ACHN (cell line): ENCODE data around the gene GPR39.

Source experiments
- DNase-seq: peaks from one replicate; pipeline ENCODE4 v3.0.0-alpha.2; 2015
- in situ Hi-C: cut with HindIII; loops from 2 replicates; pipeline ENCODE4 v1.10.0; 2017; ENCODE audit warnings: low sequenced_read_pairs, low pct_ligation_motif_present, low pct_unique_long_range_greater_than_20kb

GPR39 gene

DNA sequence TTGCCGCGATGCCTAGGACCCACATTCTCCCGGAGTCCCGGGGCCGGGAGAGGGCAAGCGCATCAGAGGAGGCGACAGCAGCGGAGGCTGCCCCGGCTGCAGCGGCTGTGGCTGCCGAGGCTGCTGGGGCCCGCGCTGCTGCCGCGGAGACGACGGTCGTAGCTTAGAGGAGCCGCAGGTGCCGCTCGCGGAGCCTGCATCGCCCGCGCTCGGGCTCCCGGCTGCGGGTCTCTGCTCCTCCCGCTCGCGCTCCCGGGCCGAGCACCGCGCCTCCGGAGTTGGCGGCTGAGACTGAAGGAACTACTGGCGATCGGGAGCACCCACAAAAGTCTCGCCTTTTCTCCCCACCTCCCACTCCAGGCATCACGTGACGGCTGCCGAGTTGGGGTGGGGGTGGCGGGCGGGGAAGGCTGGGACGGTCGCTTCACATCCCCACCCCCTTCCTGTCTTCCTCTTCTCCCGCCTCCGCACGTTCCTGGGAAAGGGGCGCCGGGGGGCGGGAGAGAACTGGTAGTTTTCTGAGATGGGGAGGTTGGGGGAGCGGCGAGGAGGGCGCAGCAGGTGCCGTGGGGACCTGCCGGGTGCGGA lies 253.4 kb downstream of the GPR39 start, which contains the start of gene LYPD1:
Gene LYPD1, minus strand, starts transcription at position 298 of the 588 bp plus-strand sequence. Its CDS starts 273 bp downstream, at position 25.
- peak; percentile 57 for DNase-seq
- in situ Hi-C loops: no loop called here

DNA sequence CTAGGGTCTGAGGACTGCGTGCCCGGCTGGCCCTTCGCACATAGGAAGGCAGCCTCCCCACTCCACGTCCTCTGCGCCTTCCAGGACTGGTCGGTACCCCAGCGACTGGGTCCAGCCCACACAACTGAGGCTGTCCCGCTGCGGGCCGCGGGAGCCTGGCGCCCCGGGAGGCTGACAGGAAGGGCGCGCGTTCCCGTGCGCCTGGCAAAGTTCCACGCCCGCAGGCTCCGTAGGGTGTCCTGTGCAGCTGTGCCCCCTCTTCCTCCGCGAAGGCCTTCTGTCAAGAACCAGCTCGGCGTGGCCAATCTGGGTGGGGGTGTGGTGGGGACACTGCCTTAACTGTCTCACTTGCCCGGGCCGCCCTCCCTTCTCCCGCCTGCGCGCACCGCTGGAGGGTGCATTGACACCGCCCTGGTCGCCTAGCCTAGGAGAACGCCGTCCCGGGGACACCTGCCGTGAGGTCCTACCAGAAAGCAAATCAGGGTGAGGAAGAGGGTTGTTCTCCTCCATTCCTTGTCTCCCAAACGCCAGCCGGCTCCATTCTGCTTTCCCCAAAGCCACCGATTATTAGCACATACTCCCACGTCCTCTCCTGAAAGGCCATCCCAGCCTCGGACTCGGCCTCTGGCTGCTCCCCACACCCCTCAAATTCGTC lies 254.0 kb downstream of the GPR39 start:
- in situ Hi-C loops: no loop called here
- peak; percentile 60 for DNase-seq

DNA sequence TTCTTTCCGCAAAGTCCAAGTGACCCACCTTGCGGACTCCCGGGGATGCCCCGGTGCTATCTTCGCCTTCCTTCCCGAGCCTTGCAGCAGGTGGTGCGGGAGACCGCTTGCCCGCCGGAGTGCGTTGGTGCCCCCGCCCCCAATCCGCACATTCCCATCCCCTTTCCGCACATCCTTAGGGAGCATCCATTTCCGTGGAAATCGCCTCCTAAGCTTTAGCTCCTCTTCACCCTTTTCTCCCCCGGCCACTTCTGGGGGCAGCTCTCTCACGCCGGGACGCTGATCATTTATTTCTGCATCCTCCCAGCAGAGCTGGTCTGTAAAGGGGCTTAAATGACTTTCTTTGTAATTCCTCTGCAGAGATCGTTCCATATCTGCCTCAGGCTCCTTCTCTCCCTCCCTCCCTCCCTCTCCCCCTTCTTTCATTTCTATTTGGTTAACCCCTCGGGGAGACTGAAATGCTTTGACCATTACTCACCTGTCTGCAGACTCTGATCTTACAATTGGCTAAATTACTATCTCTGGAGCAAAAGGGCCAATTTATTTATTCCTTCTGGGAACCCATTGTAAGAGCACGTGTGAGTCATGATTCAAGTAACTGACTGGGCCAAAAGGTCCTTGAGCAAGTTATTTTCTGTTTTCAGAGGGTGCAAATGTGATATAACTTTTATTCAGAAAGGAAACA lies 254.7 kb downstream of the GPR39 start:
- in situ Hi-C loops: no loop called here
- DNase-seq: peak; percentile 95

- in situ Hi-C loops: no loop called here
Observed at GRCh38 chr2:132676999-132677398, 260.4 kb downstream of the GPR39 start.

GRCh38 chr2:132677661-132678060 lies 261.1 kb downstream of the GPR39 start:
- in situ Hi-C loops: no loop called here
- no peak for DNase-seq

More at GRCh38 chr2:132676999-132677398, 260.4 kb downstream of the GPR39 start:
- peak; percentile 25 for DNase-seq

GRCh38 chr2:132678483-132678882 lies 261.9 kb downstream of the GPR39 start:
- no peak for DNase-seq
- in situ Hi-C loops: no loop called here

GRCh38 chr2:132680544-132680943 lies 263.9 kb downstream of the GPR39 start:
- DNase-seq: no peak
- in situ Hi-C loops: no loop called here

DNA sequence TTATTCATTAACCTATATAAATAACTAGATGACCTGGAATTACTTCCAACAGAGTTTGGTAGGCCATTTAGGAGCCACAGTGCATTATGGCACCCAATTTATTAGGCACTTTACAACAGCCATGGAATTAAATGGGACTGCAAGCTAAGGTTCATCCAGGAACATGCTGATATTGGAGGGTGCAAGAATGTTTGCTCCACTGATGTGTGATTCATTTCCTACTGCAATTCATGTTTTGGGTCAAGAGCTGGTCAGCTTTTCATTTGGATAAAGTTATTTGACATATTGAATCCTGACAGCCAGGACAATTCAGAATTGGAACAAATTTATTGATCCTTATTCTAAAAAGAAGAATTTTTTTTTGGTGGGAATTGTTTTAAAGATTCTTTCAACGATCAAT lies 265.2 kb downstream of the GPR39 start:
- in situ Hi-C loops: no loop called here
- no peak for DNase-seq

GRCh38 chr2:132690664-132691303 lies 274.2 kb downstream of the GPR39 start:
- in situ Hi-C loops: no loop called here
- no peak for DNase-seq

DNA sequence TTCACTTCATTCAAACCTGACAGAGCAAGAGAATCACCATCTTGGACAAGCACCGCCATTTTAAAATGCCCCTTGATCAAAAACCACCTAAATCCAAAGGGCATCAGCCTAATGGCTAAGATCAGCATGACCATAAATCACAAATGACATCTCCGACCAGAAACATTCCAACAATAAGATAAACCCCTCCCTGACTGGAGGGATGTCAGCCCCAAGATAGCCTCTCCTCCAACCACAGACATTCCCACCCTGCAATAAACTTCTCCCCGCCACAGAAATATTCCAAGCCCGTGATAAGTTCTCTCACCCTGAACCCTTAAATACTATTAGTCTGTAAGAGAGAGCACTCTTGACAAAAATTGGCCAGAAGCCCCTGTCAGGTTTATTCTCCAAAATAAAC lies 275.0 kb downstream of the GPR39 start:
- in situ Hi-C loops: no loop called here
- DNase-seq: no peak

DNA sequence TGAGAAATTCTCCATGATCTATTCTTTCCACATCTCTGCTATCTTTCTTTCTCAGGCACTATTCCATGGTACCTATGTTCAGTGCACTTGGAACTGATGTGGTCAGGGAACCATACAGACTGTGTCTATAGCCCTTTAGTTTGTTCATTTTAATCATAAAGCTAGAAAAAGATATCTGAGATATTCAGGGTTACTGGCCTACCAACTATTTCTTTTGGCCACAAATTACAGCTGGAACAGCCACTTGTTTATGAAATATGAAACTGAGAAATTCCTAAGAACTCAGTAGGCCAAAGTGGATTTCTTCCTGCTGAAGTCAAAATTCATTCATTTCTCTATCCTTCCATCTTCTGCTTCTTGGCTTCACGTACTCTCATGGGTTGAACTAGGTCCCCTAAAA lies 276.2 kb downstream of the GPR39 start:
- in situ Hi-C loops: no loop called here
- no peak for DNase-seq
